Measurements from ENCODE around the gene EEA1. TPM values are rescaled to one million over a fixed set of nuclear protein-coding genes. Genes with fewer than 3 reads are reported as not detected.

EEA1 gene
- total RNA-seq, 1 donor from 2014 or later: 11.6 TPM

GRCh38 chr12:92810370-92810769 is 118.7 kb downstream of the EEA1 start:
- Histone ChIP-seq H3K36me3 (no peaks in the 10 kb centered on the region), H3K27me3 (no peaks in the 10 kb centered on the region), H3K27ac (no peak overlapping the region), H3F3A (ENCODE audit: low read depth) (no peaks in the 10 kb centered on the region), H2AFZ (replicated peaks) (no peak overlapping the region), H3K4me2 (no peak overlapping the region), H3K9me3 (ENCODE audit: low read depth) (no peaks in the 10 kb centered on the region), H3K9ac (no peak overlapping the region), H4K20me1 (ENCODE audit: low read depth) (no peaks in the 10 kb centered on the region), H3K79me2 (ENCODE audit: low read depth) (no peaks in the 10 kb centered on the region), H3K4me3 (no peak overlapping the region), H3K4me1 (no peaks in the 10 kb centered on the region)
- H3K27ac Mint-ChIP-seq: no peak overlapping the region
- no peak overlapping the region for H3K4me3 Mint-ChIP-seq
- no peak for DNase-seq (ENCODE audit: low spot score)
- no peaks in the 10 kb centered on the region for H3K27me3 Mint-ChIP-seq (ENCODE audit: insufficient read depth, low read depth)
- TF ChIP-seq CTCF (IDR thresholded peaks at IDR 0.05) (no peak), EZH2 (IDR thresholded peaks at IDR 0.05) (no peak), EZH2phosphoT487 (IDR thresholded peaks at IDR 0.05) (no peak)
- no peaks in the 10 kb centered on the region for H3K4me1 Mint-ChIP-seq
- H3K36me3 Mint-ChIP-seq: peaks cover 24% of the 10 kb centered on the region
- peaks cover 6% of the 10 kb centered on the region for H3K9me3 Mint-ChIP-seq

GRCh38 chr12:92803903-92804302 is 125.2 kb downstream of the EEA1 start:
- H3K4me2 ChIP-seq: no peak overlapping the region
- Mint-ChIP-seq H3K9me3 (peaks cover 6% of the 10 kb centered on the region), H3K4me1 (no peaks in the 10 kb centered on the region), H3K27me3 (ENCODE audit: insufficient read depth, low read depth) (no peaks in the 10 kb centered on the region), H3K27ac (no peak overlapping the region), H3K36me3 (peaks cover 24% of the 10 kb centered on the region), H3K4me3 (no peak overlapping the region)
- H3K36me3 ChIP-seq: peaks cover 4% of the 10 kb centered on the region
- no peaks in the 10 kb centered on the region for H3K9me3 ChIP-seq (ENCODE audit: low read depth)
- no peak overlapping the region for H3K4me3 ChIP-seq
- no peaks in the 10 kb centered on the region for H3K79me2 ChIP-seq (ENCODE audit: low read depth)
- H3K27me3 ChIP-seq: no peaks in the 10 kb centered on the region
- no peak for DNase-seq (ENCODE audit: low spot score)
- no peaks in the 10 kb centered on the region for H3K4me1 ChIP-seq
- no peak overlapping the region for H3K27ac ChIP-seq
- H3F3A ChIP-seq (ENCODE audit: low read depth): no peaks in the 10 kb centered on the region
- no peak overlapping the region for H2AFZ ChIP-seq (replicated peaks)
- H3K9ac ChIP-seq: no peak overlapping the region
- H4K20me1 ChIP-seq (ENCODE audit: low read depth): no peaks in the 10 kb centered on the region
- TF ChIP-seq EZH2phosphoT487 (IDR thresholded peaks at IDR 0.05): no peak
- no peak for TF ChIP-seq EZH2 (IDR thresholded peaks at IDR 0.05)
- TF ChIP-seq CTCF (IDR thresholded peaks at IDR 0.05): no peak

- Histone ChIP-seq H4K20me1 (ENCODE audit: low read depth) (no peaks in the 10 kb centered on the region), H3K27ac (no peak overlapping the region), H3K4me2 (no peak overlapping the region), H3K9me3 (ENCODE audit: low read depth) (no peaks in the 10 kb centered on the region), H3K9ac (no peak overlapping the region), H3K4me1 (no peaks in the 10 kb centered on the region), H3K36me3 (peaks cover 4% of the 10 kb centered on the region), H2AFZ (replicated peaks) (no peak overlapping the region), H3K4me3 (no peak overlapping the region), H3K27me3 (no peaks in the 10 kb centered on the region), H3F3A (ENCODE audit: low read depth) (no peaks in the 10 kb centered on the region), H3K79me2 (ENCODE audit: low read depth) (no peaks in the 10 kb centered on the region)
- H3K4me1 Mint-ChIP-seq: no peaks in the 10 kb centered on the region
- no peak overlapping the region for H3K27ac Mint-ChIP-seq
- DNase-seq (ENCODE audit: low spot score): no peak
- peaks cover 6% of the 10 kb centered on the region for H3K9me3 Mint-ChIP-seq
- peaks cover 21% of the 10 kb centered on the region for H3K36me3 Mint-ChIP-seq
- H3K27me3 Mint-ChIP-seq (ENCODE audit: insufficient read depth, low read depth): no peaks in the 10 kb centered on the region
- no peak overlapping the region for H3K4me3 Mint-ChIP-seq
- TF ChIP-seq EZH2 (IDR thresholded peaks at IDR 0.05) (no peak), CTCF (IDR thresholded peaks at IDR 0.05) (no peak), EZH2phosphoT487 (IDR thresholded peaks at IDR 0.05) (no peak)
These were observed 126.2 kb downstream of the EEA1 start for GRCh38 chr12:92802906-92803305.

Measured in neural progenitor cell (in vitro differentiated cells).